Urothelium cell line (cell line): Measurements from ENCODE around the gene DAP.
"Not testable (repeated sequence)": the region's sequence is repeated elsewhere in the genome, so short reads cannot be mapped to it uniquely, and the experiment has no call there.

ENCODE experiments used
- DNase-seq: peaks from one replicate; pipeline ENCODE4 v3.0.0; 2011; ENCODE audit warnings: low spot score, mixed read lengths
- FAIRE-seq: peaks from 2 replicates; lab custom pipeline; 2011; peaks lifted over from hg19 to GRCh38; lab: Jason Lieb, UNC

Gene DAP

GRCh38 chr5:10675177-10675700, 85.8 kb downstream of the DAP start:
- DNase-seq: no peak
- FAIRE-seq: no peak

GRCh38 chr5:10674582-10674981, 86.5 kb downstream of the DAP start:
- DNase-seq (no peak), FAIRE-seq (no peak)

GRCh38 chr5:10674096-10674495, 86.9 kb downstream of the DAP start:
- no peak for FAIRE-seq
- no peak for DNase-seq

- FAIRE-seq (no peak), DNase-seq (no peak)
These were observed 87.6 kb downstream of the DAP start for GRCh38 chr5:10673407-10673806.

GRCh38 chr5:10673017-10673389, 88.0 kb downstream of the DAP start:
- no peak for DNase-seq

GRCh38 chr5:10672146-10673016, 88.7 kb downstream of the DAP start:
- no peak for DNase-seq

More at GRCh38 chr5:10673017-10673389, 88.0 kb downstream of the DAP start:
- no peak for FAIRE-seq

GRCh38 chr5:10671041-10672008, 89.7 kb downstream of the DAP start:
- DNase-seq (no peak), FAIRE-seq (no peak)

More at GRCh38 chr5:10672146-10673016, 88.7 kb downstream of the DAP start:
- FAIRE-seq: no peak

GRCh38 chr5:10669983-10670382, 91.1 kb downstream of the DAP start:
- FAIRE-seq (peak; percentile 98), DNase-seq (no peak)

- no peak for FAIRE-seq
- DNase-seq: peak; percentile 59
These were observed 92.3 kb downstream of the DAP start for GRCh38 chr5:10668697-10669096.

- FAIRE-seq (no peak), DNase-seq (no peak)
These were observed 93.5 kb downstream of the DAP start for GRCh38 chr5:10667431-10668057.

- DNase-seq (no peak), FAIRE-seq (no peak)
These were observed 94.3 kb downstream of the DAP start for GRCh38 chr5:10666531-10667299.

GRCh38 chr5:10665799-10666198, 95.2 kb downstream of the DAP start:
- FAIRE-seq (no peak), DNase-seq (no peak)

GRCh38 chr5:10664180-10664769, 96.8 kb downstream of the DAP start:
- DNase-seq: not testable (repeated sequence)
- peak; percentile 97 for FAIRE-seq

- DNase-seq (peak; percentile 71), FAIRE-seq (no peak)
These were observed 97.4 kb downstream of the DAP start for GRCh38 chr5:10663489-10664179.

- FAIRE-seq: no peak
- no peak for DNase-seq
These were observed 98.2 kb downstream of the DAP start for GRCh38 chr5:10662661-10663488.

- FAIRE-seq (no peak), DNase-seq (no peak)
These were observed 99.0 kb downstream of the DAP start for GRCh38 chr5:10662083-10662482.

- no peak for FAIRE-seq
- DNase-seq: no peak
These were observed 99.6 kb downstream of the DAP start for GRCh38 chr5:10661401-10661800.

- DNase-seq (no peak), FAIRE-seq (no peak)
These were observed 100.2 kb downstream of the DAP start for GRCh38 chr5:10660720-10661387.
